ENCODE measurements around the gene NTM. TPM values are rescaled to one million over a fixed set of nuclear protein-coding genes. Genes with fewer than 3 reads are reported as not detected.

Gene NTM
- polyA plus RNA-seq, 4 donors, result 36.2 to 52.4 (median 44.4) TPM

- DNase-seq (ENCODE audit: low read depth in 4 of 4, low spot score in 3 of 4), result no peak
These were observed 2.0 kb downstream of the NTM start for GRCh38 chr11:131372234-131372962.

- no peak for DNase-seq (ENCODE audit: low read depth in 4 of 4, low spot score in 3 of 4)
These were observed 2.8 kb downstream of the NTM start for GRCh38 chr11:131373095-131373725.

- DNase-seq (ENCODE audit: low read depth in 4 of 4, low spot score in 3 of 4), result no peak
These were observed 3.3 kb downstream of the NTM start for GRCh38 chr11:131373756-131374155.

GRCh38 chr11:131375421-131375820 lies 5.0 kb downstream of the NTM start:
- DNase-seq (ENCODE audit: low read depth in 4 of 4, low spot score in 3 of 4), result no peak

- no peak for DNase-seq (ENCODE audit: low read depth in 4 of 4, low spot score in 3 of 4)
These were observed 5.5 kb downstream of the NTM start for GRCh38 chr11:131375915-131376314.

GRCh38 chr11:131378931-131379330 lies 8.5 kb downstream of the NTM start:
- no peak for DNase-seq (ENCODE audit: low read depth in 4 of 4, low spot score in 3 of 4)

- DNase-seq (ENCODE audit: low read depth in 4 of 4, low spot score in 3 of 4), result no peak
These were observed 15.5 kb downstream of the NTM start for GRCh38 chr11:131385763-131386390.

- DNase-seq (ENCODE audit: low read depth in 4 of 4, low spot score in 3 of 4), result no peak
These were observed 16.0 kb downstream of the NTM start for GRCh38 chr11:131386408-131386807.

GRCh38 chr11:131388030-131388429 lies 17.6 kb downstream of the NTM start:
- no peak for DNase-seq (ENCODE audit: low read depth in 4 of 4, low spot score in 3 of 4)

- DNase-seq (ENCODE audit: low read depth in 4 of 4, low spot score in 3 of 4), result no peak
These were observed 19.2 kb downstream of the NTM start for GRCh38 chr11:131389582-131389981.

- no peak for DNase-seq (ENCODE audit: low read depth in 4 of 4, low spot score in 3 of 4)
These were observed 20.8 kb downstream of the NTM start for GRCh38 chr11:131391176-131391575.

GRCh38 chr11:131392528-131393255 lies 22.3 kb downstream of the NTM start:
- DNase-seq (ENCODE audit: low read depth in 4 of 4, low spot score in 3 of 4), result no peak

- no peak for DNase-seq (ENCODE audit: low read depth in 4 of 4, low spot score in 3 of 4)
These were observed 23.3 kb downstream of the NTM start for GRCh38 chr11:131393691-131394090.

- DNase-seq (ENCODE audit: low read depth in 4 of 4, low spot score in 3 of 4), result no peak
These were observed 27.3 kb downstream of the NTM start for GRCh38 chr11:131397675-131398074.

- DNase-seq (ENCODE audit: low read depth in 4 of 4, low spot score in 3 of 4), result no peak
These were observed 31.6 kb downstream of the NTM start for GRCh38 chr11:131402040-131402439.

GRCh38 chr11:131404010-131404409 lies 33.6 kb downstream of the NTM start:
- DNase-seq (ENCODE audit: low read depth in 4 of 4, low spot score in 3 of 4), result no peak

- DNase-seq (ENCODE audit: low read depth in 4 of 4, low spot score in 3 of 4), result peak in 3 of 4 donors; percentile 25 to 36 (median 26)
These were observed 37.7 kb downstream of the NTM start for GRCh38 chr11:131408025-131408640.

- no peak for DNase-seq (ENCODE audit: low read depth in 4 of 4, low spot score in 3 of 4)
These were observed 38.9 kb downstream of the NTM start for GRCh38 chr11:131409345-131409744.

- no peak for DNase-seq (ENCODE audit: low read depth in 4 of 4, low spot score in 3 of 4)
These were observed 41.2 kb downstream of the NTM start for GRCh38 chr11:131411636-131412035.

GRCh38 chr11:131412061-131412460 lies 41.6 kb downstream of the NTM start:
- DNase-seq (ENCODE audit: low read depth in 4 of 4, low spot score in 3 of 4), result no peak

GRCh38 chr11:131413217-131413616 lies 42.8 kb downstream of the NTM start:
- DNase-seq (ENCODE audit: low read depth in 4 of 4, low spot score in 3 of 4), result no peak
